Measurements from ENCODE around the gene SPTBN2.
"Not testable (repeated sequence)": the region's sequence is repeated elsewhere in the genome, so short reads cannot be mapped to it uniquely, and the experiment has no call there.

The SPTBN2 gene

DNA sequence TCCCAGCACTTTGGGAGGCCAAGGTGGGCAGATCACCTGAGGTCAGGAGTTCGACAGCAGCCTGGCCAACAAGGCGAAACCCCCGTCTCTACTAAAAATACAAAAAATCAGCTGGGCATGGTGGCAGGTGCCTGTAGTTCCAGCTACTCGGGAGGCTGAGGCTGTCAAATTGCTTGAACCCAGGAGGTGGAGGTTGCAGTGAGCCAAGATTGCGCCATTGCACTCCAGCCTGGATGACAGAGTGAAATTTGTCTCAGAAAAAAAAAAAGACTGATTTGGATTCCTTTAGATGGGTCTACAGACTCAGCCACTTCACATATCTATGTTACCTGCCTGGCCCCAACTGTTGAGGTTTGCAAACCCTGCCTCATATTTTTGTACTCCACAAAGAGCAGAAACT lies 4.8 kb downstream of the SPTBN2 start:
- DNase-seq (ENCODE audit: low read depth), result not testable (repeated sequence)

DNA sequence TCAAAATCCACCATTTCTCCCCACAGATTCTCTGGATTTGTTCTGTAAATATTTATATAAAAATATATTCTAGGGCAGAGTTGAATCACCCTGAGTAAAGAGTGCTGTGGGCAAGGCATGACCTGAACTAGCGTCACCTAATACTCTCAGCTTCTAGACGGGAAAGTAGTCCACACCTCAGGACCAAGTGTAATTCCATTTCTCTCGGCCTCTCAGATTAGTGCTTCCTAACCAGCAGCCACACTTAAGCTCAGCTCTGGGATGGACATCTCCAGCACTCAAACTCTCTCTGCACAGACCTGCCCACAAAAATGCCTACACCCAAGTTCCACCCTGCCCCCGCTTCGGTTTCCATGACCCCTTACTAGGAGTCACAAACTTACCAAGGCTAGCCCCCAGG lies 5.3 kb downstream of the SPTBN2 start:
- no peak for DNase-seq (ENCODE audit: low read depth)

DNA sequence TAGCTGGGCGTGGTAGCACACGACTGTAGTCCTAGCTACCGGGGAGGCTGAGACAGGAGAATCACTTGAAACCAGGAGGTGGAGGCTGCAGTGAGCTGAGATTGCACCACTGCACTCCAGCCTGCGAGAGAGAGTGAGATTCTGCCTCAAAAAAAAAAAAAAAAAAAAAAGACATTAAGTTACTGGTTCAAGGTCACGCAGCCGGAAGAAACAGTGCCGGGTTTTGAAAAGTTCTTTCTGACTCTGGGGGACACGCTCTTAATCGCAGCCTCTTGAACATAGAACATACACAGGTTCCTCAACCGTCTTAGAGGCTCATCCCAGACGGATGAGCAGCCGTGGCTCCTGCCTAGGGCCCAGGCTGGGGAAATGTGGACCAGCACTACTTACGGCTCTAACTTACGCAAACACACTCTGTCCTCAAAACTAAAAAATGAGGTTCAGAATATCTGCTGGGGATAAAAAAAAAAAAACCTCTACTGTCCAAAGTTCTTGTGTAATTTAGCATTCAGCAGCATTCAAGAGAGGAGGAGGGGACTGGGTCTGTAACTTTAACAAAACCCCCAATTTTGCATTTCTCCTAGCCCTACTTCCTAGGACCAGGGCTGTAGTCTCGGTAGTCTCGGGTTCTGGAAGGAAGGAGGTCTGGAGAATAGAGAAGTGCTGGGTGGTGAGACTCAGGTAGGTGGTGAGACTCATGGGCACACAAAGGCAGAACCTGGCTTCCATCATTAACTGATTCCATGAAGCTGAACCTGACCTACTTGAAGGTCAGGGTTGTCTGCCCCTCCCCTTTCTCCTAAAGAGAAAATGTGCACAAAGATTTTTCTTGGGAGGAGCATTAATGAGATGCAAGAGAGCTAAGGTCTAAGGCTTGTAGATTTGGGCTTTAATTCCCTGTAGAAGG lies 6.0 kb downstream of the SPTBN2 start:
- DNase-seq (ENCODE audit: low read depth), result no peak

DNA sequence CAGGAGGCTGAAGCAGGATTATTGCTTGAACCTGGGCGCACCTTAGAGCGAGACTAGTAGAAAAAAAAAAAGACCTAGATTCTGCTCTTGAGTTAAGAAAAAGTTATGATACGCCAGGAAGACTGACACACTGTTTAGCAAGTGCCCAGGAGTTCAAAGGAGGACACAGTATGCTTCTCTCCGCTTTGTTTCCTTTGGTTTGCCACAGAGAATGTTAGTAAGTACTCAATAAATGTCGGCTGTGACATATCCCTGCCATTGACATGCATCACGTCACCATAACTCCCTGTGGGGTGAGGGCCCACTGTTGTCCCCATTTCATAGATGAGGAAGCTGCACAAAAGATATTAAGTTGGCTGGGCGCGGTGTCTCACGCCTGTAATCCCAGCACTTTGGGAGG lies 7.1 kb downstream of the SPTBN2 start:
- no peak for DNase-seq (ENCODE audit: low read depth)

DNA sequence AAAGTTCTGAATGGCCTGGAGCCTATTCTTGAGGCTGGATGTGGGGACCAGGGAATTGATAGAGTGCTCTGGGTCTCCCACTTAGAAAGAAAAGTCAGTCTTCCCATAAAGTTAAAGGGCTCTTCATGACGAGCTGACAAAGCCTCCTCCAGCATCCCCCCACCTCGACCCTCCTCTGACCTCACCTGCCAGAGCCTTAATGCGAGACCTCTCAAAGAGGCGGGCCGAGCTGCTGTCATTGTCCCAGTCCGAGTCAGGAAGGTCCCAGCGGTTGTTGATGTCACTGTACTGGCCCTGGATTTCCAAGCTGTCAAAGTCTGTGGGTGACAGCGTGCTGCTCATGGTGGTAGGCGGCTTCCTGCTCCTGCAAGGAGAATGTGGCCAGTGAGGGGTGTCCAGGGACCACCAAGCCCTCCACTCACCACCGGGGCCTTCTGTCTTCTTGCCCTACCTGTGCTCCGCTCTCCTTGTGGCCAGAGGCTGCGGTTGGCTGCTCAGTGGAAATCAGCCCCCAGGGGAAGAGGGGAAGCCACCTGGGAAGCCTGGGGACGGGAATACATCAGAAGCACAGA lies 8.0 kb downstream of the SPTBN2 start:
- DNase-seq (ENCODE audit: low read depth), result no peak

DNA sequence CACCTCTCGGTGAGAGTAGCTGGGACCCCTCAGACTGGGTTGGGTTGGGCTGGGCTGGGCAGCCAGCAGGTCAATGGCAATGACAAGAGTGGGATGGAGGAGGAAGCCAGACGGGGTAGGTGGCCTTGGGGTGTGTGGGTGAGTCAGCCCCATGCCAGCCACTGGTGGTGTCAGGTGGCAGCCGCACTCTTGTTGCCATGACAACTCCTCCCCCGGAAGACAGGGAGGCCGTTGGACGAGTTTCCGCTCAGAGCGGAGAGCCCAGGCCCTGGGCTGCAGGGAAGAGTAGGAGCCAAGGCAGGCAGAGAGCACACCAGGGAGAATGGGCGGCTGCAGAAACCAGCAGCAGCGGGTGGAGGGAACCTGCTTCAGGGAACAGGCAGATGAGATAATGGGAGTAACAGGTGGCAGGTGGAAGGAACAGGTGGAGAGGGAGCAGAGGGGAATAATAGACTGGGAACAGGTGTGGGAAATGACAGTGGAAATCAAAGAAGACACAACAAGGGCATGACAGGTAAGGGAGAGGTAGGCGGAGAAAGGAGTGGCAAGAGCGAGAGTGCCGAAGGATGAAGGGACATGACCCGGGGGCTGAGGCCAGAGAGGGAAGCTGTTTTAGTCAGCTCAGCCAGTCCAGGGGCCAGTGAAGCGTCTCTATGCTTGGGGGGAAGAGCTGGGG lies 8.7 kb downstream of the SPTBN2 start:
- DNase-seq (ENCODE audit: low read depth), result peak; percentile 9

DNA sequence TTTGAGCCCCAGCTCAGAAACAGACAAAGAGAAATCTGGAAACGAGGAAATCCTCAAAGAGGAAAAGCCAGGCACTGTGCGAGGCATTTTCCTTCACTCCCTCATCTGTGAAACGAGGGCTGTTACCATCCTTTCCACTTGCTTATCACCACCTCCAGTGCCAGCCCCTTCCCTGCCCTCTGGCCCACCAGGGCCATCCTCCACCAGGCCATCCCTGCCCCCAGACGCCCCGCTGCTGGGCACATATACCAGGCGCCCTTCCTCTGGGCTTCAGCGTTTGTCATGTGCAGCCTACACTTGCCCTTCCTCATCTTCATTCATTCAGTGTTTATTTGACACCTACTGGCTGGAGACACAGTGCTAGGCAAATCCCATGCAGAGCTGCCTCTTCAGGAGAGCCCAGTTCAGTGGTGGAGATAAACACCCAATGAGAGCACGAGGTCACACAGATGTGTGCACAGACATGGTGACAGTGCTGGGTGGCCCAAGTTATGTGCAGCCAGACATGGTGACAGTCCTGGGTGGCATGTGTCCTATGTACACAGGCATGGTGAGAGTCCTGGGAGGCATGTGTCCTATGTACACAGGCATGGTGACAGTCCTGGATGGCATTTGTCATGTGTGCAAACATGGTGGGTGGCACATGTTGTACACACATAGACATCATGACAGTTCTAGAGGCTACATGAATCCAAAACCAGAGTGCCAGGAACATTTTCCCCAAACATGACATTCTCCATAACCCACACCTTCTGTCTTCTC lies 9.7 kb downstream of the SPTBN2 start:
- no peak for DNase-seq (ENCODE audit: low read depth)

DNA sequence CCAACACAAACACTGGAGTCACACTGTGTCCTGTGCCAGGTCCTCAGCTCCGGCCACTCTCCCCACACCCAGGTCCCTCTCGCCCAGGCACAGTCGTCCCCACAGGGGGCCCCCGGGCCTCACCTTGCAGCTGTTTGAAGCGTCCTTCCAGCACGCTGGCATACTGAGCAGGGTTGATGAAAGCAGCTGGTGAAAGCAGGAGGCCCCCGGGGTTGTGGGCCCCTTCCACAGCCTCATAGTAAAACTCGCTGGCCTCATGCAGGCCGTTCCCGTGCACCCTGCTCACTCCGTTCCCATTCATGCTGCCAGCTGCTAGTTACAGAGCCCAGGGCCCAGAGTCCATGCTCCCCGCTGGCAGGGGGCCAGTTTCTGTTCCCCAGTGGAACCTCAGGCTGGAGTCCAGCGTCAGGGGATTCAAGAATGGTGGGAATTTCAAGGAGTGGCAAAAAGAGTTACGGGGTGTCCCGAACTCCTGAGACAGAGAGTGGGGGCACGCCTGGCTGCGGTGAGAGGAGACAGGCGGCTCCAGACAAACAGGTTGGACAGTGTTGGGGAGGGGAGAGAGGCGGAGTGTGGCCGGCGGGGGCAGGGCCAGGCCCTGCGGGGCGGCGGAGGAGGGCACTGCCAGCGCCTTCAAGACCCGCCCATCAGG lies 10.6 kb downstream of the SPTBN2 start:
- DNase-seq (ENCODE audit: low read depth), result no peak

DNA sequence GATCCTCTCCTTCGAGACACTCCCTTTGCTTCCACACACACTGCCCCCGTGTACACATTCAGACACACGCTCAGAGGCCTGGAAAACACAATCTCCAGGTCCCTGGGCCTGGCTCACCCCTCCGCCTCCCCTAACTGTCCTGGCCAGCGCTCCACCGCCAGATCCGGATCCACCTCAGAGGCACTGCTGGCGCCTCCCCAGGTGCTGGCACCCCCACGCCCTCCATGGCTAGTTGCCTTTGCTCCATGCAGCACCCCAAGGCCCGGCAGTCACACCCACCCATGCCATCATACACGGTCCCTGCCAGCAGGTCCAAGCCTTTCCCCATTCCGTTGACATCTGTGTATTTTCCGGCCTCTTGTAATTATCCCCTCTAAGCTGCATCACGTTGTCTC lies 11.1 kb downstream of the SPTBN2 start:
- DNase-seq (ENCODE audit: low read depth), result no peak

DNA sequence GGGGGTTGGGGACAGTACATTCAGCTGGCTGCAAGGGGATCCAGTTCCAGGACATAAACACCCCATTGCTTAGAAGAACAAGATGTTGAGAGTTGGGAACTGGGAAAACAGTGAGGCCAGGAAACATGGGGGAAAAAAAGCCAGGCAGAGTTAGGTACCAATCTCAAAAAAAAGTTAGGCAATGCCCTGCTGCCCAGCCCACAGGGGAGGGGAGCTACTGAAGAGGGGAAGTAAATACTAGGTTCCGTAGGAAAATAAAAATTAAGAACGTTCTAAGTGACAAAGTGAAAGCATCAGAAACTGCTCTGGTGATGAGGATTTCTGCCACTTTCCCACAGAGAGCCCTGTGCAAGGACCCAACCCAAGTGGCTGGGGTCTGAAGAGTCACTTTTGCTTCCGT lies 12.0 kb downstream of the SPTBN2 start:
- DNase-seq (ENCODE audit: low read depth), result no peak

DNA sequence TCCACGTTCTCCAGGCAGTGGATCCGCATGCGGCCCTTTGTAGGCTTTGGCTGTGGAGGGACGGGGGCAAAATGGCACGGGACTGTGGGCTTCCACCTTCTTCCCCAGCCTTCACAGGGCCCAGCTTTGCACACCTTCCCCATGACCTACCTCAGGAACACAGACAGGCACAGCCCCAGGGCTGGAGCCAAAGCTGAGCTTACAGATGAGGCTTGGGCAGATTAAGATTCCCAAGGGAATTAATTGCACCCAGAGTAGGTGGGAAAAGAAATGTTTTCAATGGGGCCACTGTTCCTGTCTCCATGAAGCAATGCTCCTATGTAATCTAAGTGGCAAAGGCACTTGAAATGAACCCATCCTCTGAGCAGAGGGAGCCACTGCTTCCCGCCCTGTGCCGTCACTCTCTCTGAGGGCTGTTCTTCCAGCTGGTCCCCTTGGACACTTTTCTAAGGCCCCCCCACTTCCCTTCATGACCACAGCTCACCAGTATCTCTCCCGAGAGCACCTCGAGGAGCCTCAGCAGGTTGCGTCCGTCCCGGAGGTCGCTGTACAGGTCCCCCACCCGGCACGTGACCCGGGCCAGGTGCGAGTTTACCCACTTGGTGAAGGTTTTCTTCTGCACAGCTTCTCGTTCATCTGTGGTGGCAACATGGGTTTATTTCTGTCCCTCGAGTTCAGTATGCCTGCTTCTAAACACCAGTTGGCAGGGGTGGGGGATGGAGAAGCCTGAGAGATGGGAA lies 13.5 kb downstream of the SPTBN2 start:
- no peak for DNase-seq (ENCODE audit: low read depth)

DNA sequence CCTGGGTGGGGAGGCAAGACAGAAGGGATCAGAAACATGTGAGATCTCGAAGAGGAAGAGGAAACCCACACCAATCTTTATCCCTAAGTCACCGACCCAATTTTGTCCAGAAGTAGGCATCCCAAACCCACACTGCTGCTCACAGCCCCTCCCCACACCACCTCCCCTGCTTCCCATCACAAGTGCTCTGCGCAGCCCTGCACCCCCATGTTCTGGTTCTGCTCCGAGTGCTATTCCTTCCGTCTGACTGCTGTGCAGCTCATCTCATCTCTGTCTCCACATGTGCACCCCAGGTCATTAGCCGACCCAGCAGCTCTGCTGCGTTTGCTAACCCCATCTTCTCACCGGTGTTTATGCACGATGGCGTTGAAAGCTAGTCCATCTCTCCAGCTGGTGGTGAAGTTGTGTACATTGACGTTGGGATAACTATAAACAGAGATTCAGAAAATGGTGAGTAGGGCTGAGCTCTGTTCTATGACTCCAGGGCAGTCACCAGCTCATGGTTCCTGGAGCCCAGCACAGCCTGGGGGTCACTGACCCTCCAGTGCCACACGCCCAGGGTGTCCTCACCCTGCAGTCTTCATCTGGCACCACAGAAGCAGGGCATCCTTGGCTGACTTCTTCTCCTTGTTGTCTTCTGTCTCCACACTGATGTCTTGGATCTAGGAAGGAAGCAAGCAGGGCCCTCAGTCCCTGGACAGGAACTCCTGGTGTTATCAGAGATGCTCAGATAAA lies 15.1 kb downstream of the SPTBN2 start:
- no peak for DNase-seq (ENCODE audit: low read depth)

DNA sequence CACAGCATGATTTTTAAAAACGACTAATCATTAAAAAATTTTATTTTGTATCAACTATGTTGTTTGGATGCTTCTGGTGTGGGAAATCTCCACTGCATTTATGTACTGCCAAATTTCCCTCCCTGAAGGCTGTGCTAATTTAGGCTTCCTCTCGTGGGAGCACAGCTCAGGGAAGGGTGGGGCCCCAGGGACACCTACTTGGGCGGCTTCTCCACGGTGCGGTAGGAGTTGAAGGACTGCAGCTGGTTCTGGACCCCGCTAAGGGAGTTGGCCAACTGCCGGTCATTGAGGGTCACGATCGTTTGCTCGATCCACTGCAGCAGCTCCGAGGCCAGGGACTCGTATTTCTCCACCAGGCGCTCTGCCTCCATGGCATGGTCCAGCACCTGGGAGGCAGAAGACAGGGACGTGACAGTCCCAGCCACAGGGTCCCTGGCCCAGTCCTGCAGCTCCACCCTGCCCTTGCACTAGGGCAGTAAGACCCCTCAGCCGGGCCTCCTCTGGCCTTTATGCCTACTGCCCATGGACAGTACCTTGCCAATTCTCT lies 18.6 kb downstream of the SPTBN2 start:
- DNase-seq (ENCODE audit: low read depth), result no peak

DNA sequence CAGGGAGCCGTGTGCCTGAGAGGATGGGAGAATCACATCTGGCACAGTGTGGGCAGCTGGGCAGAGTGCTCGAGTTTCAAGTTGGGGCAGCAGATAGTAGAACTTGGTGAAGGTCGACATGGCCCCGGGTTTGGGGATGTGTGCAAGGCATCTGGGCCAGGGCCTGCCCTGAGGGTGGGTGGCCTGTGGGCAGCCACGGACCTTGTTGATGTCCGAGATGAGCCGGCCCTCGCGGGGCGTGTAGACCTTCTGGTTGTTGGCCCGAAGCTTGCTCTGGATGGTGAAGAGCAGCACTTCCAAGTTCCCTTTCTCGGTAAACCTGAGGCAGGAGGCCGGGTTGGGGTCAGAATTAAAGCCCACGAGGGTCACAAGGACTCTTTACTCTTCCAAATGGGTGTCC lies 20.3 kb downstream of the SPTBN2 start:
- no peak for DNase-seq (ENCODE audit: low read depth)

DNA sequence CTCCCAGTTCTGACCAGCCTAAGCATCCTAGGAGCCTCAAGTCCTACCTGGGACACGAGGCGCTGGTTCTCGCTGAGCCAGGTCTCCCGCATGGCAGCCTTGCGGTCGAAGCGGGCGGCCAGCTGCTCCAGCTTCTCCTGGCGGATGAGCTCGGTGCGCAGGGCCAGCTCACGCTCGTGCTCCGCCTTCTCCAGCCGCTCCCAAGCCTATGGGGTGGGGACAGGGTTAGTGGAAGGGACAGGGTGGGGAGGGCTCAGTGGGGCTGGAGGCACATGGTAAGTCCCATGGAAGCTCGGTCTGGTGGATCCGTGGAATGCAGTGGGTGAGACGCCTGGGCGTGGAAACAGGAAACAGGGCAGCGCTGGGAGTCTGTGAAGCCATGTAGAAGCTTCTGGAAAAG lies 20.9 kb downstream of the SPTBN2 start:
- DNase-seq (ENCODE audit: low read depth), result no peak

DNA sequence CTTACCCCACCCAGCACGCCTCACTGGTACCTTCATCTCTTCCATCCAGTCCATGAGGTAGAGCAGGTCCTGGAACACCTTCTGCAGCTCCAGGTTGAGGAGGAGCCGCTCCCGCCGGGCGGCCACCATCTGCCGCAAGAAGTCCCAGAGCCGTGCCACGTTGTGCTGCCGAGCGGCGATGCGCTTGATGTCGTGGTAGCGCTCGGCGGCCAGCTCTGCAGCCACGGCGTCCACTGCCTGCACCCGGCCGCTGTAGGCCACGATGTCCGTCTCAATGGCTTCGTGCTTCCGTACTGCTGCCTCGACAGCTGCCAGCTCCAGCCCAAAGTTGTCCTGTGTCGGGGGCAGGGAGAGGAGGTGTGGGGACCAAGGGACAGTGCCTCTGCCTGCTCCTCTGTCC lies 21.5 kb downstream of the SPTBN2 start:
- no peak for DNase-seq (ENCODE audit: low read depth)

DNA sequence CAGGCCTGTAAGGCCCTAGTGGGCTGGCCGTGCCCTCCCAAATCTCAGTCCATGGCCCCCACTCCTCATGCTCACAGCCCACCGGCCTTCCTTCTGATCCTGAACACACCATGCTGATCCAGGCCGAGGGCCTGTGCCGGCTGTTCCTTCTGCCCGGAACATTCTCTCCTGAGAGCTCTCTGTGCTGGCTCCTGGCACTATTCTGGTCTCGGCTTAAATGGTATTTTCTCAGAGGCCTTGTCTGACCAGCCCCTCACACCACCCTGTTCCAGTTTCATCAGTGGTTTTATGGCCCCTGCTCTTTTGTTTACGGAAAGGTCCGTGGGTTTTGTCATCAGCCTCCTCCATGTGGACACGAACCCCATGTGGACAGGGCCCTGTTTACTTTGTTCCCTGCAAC lies 22.0 kb downstream of the SPTBN2 start:
- DNase-seq (ENCODE audit: low read depth), result no peak

DNA sequence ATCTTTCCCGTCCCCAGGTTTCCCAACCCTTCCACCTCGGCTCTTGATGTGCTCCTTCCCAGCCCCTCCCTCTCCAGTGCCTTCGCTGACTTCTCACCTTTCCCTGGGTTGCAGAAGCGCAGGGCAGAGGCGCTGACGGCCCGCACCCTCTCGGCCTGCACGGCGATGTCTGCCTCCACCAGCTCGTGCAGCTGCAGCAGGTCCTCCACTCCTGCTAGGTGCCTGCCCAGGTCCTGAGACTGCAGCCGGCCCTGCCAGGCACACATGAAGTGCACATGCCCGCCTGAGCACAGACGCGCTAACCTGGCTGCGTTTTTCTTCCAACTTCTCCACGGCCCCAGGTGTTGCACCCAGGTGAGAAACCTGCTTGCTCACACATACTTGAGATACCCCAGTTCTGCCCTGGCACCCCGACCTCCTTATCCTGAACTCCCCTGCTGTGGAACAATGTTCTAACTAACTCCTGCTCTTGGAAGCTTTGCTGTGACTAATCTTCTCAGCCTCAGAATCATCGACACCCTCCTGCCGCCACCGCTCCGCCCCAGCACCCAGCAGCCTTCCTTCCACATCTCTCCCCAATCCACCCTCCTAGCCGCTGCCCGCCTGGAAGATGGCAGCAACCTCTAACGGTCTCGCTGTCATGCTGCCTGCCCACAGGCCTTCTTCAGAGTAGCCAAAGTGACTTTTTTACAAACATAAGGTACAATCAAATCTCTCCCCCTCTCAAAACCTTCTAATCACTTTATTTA lies 23.3 kb downstream of the SPTBN2 start:
- no peak for DNase-seq (ENCODE audit: low read depth)

DNA sequence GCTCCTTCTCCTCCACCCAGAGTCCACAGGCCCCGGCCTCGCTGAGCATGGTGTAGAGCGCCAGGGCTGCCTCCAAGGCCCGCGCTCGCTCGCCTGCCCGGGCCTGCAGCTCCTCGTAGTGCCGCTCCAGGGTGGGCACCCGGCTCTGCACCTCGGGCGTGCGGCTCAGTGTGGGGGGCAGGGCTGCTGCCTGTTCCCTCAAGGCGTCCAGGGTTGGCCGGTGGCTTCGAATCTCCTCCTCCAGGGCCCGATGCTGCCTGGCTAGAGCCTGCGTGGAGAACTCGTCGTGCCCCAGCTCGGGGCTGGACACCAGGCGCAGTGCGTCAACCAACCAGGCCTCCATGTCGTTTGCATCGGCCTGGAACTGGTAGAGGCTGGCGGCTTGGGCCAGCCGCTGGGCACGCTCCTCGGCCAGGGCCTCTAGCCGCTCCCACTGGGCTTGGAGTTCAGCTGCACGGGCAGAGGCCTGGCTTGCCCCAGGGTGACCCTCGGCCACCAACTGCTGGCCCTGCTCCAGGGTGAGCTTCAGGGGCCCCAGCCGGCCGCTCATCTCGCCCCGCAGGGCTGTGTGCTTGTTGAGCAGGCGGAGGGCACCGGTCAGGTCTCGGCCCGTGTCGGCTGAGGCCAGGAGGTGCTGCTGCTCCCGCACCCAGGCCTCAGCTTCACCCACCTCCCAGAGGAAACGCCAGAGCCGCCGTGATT lies 24.2 kb downstream of the SPTBN2 start:
- no peak for DNase-seq (ENCODE audit: low read depth)
